ENCODE results near the gene HAGHL.
A peak's percentile ranks its signal among the peaks of the same experiment; 100 is the strongest.

HAGHL gene, protein sequence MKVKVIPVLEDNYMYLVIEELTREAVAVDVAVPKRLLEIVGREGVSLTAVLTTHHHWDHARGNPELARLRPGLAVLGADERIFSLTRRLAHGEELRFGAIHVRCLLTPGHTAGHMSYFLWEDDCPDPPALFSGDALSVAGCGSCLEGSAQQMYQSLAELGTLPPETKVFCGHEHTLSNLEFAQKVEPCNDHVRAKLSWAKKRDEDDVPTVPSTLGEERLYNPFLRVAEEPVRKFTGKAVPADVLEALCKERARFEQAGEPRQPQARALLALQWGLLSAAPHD

DNA sequence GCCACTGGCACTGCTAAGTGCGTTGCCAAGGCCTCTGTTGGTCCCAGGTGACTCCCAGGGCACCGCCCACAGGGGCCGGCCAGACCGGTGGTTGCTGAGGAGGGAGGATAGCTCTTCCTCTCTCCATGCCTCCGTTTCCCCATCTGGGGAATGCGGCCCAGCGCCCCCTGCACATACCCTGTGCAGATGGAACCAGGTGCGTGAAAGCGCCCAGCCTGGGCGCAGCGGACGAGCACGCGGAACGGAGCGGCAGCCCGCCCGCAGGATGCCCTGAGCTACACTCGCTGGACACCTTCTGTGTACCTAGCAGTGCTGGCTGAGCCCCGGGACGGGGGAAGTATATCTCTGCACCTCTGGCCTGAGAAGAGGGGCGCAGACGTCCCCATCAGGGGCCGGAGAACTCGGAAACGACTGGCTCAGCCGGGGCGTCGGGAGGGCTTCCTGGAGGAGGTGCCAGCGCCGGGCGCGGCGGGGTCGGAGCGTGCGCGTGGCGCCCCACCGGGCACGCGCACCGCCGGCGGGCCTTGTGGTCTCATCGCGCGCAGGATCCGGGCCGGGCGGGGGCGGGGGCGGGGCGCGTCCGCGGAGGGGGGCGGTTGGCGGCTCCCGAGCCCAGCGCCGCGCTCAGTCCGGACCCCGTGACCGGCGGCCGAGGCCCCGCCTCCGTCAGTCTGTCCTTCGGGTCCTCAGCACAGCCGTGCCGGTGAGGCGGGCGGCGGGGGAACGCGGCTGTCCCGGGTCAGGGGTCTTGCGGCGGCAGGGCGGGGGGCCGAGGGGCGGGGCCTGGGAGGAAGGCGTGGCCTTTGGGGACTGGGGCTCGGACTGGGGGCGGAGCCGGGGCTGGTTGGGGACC is at the start of gene HAGHL, which contains the start of gene CCDC78:
HAGHL (plus strand) TSS at position 669 of the 853 bp plus-strand sequence. CDS start 404 bp downstream, outside the sequence.
CCDC78 (minus strand) TSS at position 6 of the 853 bp plus-strand sequence. CDS start 76 bp downstream, outside the sequence.
- intact Hi-C loops (cut with DNase I): no loop called here
- peak in 30 of 42 donors; percentile 50 to 87 (median 70) for DNase-seq

DNA sequence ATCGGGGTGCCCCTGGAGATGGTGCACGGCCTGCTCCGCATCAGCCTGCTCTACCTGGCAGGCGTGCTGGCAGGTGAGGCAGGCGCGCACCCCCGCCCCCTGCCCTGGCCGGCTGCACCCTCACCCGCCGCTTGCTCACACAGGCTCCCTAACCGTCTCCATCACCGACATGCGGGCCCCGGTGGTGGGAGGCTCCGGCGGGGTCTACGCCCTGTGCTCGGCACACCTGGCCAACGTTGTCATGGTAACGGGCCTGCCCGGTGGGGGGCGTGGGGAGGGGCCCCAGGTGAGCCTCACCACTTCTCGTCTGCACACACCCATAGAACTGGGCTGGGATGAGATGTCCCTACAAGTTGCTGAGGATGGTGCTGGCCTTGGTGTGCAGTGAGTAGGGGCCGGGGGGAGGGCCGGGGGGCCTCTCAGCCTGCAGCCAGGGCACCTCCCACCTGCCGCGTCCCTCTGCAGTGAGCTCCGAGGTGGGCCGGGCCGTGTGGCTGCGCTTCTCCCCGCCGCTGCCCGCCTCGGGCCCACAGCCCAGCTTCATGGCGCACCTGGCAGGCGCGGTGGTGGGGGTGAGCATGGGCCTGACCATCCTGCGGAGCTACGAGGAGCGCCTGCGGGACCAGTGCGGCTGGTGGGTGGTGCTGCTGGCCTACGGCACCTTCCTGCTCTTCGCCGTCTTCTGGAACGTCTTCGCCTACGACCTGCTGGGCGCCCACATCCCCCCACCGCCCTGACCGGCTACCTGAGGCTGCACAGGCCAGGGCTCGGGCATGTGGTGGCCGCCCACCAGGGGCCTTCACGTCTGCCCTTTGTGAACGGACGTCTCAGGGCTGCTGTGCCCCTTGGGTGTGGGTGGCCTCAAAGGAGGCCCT is 49.4 kb upstream of the HAGHL start:
- no peak for DNase-seq
- intact Hi-C loops (cut with DNase I): no loop called here

DNA sequence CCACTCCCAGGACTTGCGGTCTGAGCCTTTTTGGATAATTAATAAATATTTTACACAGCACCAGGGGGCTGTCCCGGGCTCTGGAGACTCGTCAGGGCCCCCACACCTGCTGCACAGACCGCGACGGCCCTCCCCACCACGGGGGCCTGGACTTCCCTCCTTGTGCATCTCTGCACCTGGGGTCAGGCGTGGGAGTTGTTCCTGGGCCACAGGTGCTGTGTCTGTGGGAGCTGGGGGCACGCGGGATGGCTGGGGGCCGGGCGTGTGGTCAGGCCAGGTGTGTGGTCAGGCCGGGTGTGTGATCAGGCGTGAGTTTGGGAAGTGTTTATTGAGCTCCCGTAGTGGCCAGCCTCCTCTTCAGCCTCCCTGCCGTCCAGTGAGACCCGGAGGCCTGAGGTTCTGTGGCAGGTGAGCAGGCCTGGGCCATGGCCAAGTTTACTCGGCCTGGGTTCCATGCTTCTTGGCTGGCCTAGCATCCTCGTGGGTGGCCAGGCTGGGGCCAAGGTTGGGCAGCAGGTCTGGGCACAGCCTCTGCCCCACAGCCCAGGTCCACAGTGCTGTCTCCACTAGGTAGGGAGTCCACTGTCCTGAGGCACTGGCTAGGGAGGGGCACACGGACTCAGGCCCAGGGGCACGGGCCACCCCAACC is 48.6 kb upstream of the HAGHL start:
- no peak for DNase-seq
- intact Hi-C loops (cut with DNase I): no loop called here

DNA sequence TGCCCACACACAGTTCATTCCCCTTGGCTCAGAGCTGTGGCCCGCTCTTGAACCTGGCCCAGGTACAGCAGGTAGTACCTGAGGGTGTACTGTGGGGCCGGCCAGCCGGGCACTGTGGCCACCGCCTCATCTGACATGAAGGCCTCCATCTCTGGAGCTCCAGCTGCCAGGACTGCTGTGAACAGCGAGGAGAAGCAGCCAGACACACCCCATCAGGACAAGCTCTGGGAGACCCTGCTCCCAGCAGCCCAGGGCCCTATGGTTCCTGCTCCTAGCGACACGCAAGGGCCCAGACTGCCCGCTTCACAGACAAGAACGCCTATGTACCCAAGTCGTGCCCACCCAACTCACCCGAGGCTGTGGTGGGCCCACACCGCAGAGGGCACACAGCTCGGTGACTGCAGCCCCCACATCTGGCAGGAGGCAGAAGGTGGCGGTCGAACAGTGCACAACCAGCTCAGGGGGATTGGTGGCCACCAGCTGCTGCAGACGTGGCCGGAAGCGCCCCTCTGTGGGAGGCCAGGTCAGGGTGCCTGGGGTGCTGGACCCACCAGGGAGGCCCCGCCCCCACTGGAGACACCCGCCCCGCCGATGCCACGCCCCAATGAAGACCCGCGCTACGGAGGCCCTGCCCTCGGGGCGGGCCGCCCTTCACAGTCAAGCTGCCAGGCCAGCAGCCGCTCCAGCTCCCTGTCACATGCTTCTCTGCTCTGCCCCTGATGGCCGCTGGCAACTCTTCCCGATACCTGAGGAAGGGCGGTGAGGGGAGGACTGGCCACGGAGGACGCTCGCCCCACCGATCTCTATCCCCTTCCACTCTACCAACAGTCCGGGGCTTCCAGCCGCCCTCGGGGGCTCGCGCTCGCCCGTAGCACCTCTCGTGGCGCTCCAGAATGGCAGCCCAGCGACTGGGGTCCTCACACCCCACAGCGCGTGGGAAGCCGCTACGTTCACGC is 47.8 kb upstream of the HAGHL start:
- DNase-seq: peak in 39 of 42 donors; percentile 39 to 81 (median 60)
- intact Hi-C loops (cut with DNase I): no loop called here

DNA sequence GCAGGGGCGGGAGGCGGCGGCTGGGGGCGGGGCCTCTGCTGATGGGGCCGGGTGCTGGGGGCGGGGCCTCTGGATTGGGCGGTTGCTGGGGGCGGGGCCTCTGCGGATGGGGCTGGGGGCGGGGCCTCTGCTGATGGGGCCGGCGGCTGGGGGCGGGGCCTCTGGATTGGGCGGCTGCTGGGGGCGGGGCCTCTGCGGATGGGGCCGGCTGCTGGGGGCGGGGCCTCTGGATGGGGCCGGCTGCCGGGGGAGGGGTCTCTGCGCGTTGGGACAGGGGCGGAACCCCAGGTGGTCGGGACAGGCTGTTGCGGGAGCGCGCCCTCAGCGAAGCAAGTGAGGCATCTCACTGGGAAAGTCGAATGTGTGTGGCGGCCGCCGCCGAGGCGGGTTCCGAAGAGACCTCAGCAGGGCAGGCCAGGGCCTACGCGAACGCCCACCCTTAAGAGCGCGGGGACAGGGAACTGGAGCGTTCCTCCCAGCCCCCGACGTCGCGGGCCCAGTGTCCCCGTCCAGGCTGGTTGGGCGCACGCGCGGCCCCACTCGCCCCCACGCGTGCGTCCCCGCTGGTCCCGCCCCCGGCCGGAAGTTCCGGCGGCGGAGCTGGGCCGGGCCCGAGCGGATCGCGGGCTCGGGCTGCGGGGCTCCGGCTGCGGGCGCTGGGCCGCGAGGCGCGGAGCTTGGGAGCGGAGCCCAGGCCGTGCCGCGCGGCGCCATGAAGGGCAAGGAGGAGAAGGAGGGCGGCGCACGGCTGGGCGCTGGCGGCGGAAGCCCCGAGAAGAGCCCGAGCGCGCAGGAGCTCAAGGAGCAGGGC is 46.9 kb upstream of the HAGHL start, which contains the start of gene STUB1:
STUB1 (plus strand) TSS at position 597 of the 811 bp plus-strand sequence; CDS start at position 713, 116 bp downstream.
- peak; percentile 57 to 96 (median 89) for DNase-seq

DNA sequence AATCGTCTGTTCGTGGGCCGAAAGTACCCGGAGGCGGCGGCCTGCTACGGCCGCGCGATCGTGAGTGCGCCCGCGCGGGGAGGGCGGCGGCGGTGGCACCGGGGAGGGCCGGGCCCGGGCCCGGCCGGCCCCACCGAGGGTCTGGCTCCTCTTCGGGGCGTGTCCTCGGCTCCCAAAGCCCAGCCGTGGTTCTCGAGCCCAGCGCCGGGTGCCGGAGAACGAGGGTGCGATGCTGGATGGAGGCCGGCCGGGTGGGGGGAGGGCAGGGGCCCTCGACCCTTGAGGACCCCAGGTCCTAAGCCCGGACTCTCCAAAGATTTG is 46.3 kb upstream of the HAGHL start:
- intact Hi-C loops (cut with DNase I): no loop called here
- no peak for DNase-seq

More for the DNA sequence above, 46.9 kb upstream of the HAGHL start, which contains the start of gene STUB1:
- intact Hi-C loops (cut with DNase I): no loop called here

DNA sequence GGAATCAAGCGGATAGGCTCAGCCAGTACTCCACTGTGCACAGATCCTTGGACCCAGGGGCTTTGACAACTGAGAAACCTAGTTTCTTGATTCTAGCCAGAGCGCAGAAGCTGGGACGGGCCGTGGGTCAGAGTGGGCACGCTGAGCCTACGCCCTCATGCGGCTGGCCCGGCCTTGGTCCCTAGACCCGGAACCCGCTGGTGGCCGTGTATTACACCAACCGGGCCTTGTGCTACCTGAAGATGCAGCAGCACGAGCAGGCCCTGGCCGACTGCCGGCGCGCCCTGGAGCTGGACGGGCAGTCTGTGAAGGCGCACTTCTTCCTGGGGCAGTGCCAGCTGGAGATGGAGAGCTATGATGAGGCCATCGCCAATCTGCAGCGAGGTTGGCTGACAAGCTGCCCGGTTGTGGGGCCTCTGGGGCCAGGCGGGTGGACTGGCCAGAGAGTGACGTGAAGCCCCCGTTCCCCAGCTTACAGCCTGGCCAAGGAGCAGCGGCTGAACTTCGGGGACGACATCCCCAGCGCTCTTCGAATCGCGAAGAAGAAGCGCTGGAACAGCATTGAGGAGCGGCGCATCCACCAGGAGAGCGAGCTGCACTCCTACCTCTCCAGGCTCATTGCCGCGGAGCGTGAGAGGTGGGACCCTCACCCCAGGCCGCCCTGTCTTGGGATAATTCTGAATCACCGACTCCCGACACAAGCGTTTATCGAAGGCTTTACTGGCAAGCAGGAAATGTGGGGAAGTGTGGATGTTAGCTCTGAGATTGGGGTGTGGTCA is 45.8 kb upstream of the HAGHL start:
- DNase-seq: no peak
- intact Hi-C loops (cut with DNase I): no loop called here

DNA sequence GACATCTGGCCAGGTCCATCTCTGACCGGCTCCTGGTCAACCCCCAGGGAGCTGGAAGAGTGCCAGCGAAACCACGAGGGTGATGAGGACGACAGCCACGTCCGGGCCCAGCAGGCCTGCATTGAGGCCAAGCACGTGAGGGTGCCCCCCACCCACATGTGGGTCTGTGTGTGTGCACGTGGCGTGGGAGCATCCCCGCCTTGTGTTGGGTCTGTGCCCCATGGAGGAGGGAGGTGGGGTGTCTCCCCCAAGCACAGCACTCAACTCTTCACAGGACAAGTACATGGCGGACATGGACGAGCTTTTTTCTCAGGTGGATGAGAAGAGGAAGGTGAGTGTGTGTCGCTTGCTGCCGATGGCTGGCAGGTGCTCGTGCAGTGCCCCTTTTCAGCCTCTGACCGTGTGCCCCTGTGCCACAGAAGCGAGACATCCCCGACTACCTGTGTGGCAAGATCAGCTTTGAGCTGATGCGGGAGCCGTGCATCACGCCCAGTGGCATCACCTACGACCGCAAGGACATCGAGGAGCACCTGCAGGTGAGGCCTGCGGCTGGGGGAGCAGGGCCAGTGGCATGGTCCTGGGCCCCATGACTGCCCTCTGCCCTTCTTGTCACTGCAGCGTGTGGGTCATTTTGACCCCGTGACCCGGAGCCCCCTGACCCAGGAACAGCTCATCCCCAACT is 45.0 kb upstream of the HAGHL start:
- intact Hi-C loops (cut with DNase I): no loop called here
- DNase-seq: no peak

DNA sequence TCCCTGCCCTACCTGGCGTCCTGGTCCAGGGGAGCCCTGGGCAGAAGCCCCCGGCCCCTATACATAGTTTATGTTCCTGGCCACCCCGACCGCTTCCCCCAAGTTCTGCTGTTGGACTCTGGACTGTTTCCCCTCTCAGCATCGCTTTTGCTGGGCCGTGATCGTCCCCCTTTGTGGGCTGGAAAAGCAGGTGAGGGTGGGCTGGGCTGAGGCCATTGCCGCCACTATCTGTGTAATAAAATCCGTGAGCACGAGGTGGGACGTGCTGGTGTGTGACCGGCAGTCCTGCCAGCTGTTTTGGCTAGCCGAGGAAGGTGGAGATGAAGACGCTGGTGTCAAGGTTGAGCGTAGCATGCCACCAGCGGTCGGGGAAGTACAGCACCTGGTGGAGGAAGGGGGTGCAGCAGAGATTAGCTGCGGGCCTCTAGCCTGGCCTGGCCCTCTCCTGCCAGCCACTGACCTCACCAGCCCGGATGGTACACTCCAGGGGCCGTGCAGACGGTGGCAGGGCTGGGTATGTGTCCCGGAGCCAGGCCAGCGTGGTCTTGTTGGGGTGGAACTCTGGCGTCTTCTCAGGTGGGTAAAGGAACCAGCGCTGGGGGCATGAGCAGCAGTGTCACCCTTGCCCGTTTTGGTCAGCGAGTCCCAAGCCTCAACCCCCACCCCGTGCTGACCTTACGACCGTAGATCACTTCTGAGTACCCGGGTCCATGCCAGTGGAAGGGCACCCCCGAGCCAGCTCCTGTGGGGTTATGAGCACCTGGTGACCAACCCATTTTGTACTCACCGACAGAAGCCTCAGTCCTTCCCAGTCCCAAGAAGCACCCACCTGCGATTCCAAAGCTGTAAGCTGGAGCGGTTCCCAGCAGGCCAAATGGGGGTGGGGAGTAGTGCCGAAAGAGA is 44.2 kb upstream of the HAGHL start:
- intact Hi-C loops (cut with DNase I): no loop called here
- DNase-seq: no peak

DNA sequence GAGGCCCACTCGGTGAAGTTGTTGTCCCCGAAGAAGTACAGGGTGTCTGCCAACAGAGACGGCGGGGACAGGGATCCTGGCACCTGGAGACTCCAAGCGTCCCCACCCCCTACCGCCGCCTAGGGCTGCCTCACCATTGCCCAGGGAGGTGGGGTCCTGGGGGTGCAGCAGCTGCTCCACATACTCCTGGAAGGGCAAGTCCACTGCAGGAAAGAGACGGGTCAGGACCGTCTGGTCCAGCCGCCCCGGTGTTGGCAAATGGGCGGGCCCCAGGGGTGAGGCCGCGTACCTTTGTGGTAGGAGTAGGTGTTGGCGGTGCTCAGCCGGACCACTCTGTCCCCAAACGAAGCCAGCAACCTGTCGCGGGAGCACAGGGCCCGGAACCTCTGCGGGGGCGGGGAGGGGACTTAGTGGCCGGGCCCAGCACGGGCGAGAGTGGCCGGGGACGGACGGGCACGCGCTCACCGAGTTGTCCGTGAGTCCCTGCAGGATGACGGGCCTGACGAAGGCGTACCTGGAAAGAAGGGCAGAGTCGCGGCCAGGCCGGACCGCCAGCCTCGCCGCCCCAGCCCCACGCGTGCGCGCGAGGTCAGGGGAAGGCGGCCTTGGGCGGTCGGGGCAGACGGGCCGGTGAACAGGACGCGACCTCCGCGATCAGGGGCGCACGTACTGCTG is 43.4 kb upstream of the HAGHL start:
- no peak for DNase-seq
- intact Hi-C loops (cut with DNase I): no loop called here

DNA sequence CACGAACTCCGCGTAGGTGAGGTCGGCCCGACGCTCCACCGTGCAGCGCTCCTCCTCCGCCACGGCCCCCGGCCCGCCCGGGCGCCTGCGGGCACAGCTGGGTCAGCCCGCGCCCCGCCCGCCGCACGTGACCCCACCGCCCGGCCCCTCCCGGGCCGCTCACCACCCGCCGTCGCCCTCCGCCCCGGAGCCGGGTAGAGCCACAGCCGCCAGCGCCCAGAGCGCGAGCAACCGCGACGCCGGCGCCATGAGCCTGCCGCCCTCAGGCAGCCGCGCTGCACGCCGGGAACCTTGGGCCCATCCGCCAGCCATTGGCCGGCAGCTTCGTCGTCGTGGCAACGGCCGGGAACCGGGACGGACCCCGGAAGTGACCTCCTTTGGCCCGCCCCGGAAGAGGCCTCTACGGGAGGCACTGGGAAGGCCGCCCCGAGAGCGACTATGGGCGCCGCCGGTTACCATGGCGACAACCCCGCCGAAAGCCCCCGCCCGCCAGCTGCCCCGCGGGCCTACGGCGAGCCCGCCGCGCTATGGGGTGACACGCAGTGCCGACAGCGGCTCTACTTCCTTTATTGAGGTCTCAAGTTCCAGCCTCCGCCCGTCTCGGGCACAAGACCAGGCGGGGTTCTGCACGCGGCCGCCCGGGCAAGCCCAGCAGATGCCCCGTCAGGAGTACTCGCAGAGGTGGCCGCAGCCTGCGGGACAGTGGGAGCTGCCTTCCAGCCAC is 42.7 kb upstream of the HAGHL start, which contains the start of gene JMJD8:
JMJD8 (minus strand) TSS at position 264 of the 724 bp plus-strand sequence; CDS start at position 249, 15 bp downstream.
- DNase-seq: peak; percentile 92 to 99 (median 98)
- intact Hi-C loops (cut with DNase I): no loop called here

DNA sequence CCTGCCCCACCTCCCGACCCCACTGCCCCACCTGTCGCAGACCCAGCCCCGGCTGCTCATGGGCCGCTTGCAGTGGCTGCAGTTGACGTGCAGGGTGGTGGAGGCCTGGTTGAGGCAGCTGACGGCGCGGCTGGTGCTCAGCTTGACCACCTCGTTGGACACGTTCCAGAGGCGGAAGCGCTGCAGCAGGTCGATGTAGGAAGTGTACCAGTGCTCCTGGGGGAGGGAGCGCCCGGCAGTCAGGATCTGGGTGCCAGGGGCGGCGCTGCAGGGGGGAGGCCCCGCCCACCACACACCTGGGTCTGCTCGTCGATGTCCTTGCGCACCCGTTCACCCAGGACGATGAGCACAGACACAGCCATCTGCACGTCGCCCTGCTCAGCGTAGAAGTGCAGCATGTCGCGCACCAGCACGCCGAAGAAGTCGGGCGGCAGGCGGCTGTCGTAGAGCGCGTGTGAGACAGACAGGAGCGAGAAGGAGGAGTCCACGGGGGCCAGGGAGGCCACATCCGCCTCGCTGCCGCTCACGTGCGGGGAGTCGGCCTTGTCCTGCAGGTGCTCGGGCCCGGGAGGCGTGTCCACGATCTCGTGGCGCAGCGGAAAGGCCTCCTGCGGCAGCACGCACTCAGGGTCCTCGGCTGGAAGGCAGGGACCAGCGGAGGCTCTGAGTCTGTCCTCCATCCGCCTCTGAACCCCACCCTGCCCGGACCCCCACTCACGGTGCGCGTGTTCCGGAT is 41.8 kb upstream of the HAGHL start:
- no peak for DNase-seq
- intact Hi-C loops (cut with DNase I): no loop called here

All from head of caudate nucleus (tissue), 42 donors.